GM04503 (cell line): ENCODE measurements around the gene FILIP1.

Source experiments
- DNase-seq: peaks from one replicate; pipeline ENCODE4 v3.0.0-alpha.2; 2012; ENCODE audit warnings: low read depth

The FILIP1 gene

GRCh38 chr6:75379536-75379935 lies 114.1 kb downstream of the FILIP1 start:
- DNase-seq = no peak

DNA sequence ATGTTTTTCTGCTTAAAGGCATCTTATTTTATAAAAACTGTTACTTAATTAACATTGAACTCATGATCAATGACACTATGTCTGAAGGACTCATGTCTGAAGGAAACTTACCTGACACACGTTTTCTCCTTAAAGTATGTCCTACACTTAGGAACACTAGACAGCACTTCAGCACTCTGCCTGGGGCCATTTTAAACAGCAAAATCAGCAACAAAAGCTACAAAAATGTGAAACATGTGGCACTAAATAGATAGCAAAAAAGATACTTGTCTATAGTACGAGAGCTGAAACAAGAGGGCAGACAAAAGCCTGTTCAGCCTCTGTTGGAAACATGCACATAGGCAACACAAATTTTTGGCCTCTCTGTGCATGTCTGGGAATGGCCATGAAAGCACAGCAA lies 115.5 kb downstream of the FILIP1 start:
- DNase-seq = no peak

DNA sequence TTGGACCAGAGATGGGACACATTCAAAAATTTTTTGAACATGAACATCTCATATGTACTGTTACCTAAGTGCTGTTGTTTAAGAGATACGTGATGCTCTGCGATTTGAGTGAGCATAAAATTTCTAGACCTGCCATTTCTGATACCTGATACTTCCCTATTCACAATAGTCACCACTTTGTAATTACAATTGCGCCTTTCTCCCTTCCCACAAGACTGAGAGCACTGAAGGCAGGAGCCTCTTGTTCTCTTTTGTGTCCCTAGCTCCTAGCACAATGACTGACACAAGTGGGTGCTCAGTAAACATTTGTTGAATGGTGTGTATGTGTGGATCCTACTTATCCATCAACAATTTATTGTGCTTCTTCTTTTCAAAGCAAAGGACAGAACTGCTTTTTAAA lies 116.2 kb downstream of the FILIP1 start:
- DNase-seq = no peak

DNA sequence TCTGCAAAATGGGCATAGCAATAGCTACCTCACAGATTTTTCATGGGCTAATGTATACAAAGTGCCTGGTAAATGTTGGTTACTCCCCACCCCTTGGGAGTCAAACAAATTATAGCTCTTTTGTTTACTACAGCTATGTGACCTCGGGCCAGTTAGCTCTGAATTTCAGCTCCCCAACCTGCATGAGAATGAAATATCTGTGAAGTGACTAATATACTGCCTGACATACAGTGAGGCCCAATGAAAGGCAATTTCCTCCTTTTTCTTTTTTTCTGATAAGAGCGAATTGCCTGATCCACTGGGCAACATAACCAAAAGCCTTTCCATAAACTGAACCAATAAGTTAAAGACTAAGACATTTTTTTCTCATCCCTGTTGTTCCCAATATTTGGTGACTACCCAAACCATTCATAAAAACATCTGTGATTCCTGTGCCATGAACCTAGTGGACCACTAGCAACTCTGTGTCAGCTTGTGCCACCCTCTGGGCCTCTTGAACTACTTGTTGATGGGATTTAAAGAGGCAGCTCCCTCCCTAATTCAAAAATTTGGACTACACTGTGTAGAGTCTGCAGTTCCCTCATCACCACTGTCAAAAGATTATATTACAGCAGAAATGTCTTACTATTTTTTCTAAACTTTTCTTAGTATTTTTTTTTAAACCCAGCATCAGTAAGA lies 117.1 kb downstream of the FILIP1 start:
- no peak for DNase-seq

DNA sequence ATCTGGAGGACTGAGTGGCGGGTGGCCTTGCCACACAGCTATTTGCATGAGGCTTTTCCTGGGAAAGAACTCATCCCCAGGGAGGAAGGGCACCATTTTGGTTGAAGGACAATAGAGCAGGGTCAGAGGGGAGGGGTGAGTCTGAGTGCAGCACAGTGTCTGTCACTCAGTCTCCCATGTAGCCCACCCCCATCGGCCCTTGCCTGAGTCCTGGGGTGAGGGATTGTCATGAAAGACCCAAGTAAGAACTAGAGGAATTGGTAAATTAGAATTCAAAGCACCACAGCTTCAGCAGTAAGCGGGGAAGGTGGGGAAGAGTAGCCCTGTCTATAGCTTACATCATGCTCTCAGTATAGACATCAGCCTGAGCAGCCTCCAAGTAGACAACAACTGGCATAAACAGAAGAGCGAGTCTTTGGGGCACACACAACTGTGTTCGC lies 118.6 kb downstream of the FILIP1 start:
- DNase-seq = no peak

DNA sequence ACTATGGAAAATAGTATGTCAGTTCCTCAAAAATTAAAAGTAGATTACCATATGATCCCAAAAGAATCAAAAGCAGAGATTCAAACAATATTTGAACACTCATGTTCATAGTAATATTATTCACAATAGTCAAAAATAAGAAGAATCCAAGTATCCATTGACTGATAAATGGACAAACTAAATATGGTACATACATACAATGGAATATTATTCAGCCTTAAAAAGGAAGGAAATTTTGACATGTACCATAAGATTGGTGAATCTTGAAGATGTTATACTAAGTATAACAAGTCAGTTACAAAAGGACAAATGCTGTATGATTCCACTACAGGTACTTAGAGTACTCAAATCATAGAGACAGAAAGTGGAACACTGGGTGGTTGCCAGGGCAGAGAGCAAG lies 120.7 kb downstream of the FILIP1 start:
- no peak for DNase-seq

- DNase-seq = no peak
Observed at GRCh38 chr6:75370011-75370410, 123.6 kb downstream of the FILIP1 start.

- no peak for DNase-seq
Observed at GRCh38 chr6:75368864-75369402, 124.7 kb downstream of the FILIP1 start.

GRCh38 chr6:75368151-75368779 lies 125.3 kb downstream of the FILIP1 start:
- no peak for DNase-seq

DNA sequence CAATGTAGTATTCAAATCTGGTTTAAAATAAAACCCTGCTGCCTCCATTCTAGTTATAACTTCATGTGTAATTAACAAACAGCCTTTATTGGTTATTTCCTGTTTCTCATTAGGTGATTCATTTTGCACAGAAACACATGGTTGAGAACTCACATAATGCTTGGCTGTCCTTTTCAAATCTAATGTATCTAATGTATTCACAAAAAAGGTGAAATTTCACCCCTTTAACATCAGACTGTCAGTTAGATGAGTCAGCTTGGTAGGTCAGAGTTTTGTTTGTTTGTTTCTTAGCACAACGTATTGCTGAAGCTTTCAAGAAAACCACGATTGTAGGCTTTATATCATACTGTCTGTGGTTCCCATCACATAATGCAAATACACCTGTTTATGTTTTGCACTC lies 130.3 kb downstream of the FILIP1 start:
- DNase-seq = no peak

- no peak for DNase-seq
Observed at GRCh38 chr6:75353644-75354043, 140.0 kb downstream of the FILIP1 start.

DNA sequence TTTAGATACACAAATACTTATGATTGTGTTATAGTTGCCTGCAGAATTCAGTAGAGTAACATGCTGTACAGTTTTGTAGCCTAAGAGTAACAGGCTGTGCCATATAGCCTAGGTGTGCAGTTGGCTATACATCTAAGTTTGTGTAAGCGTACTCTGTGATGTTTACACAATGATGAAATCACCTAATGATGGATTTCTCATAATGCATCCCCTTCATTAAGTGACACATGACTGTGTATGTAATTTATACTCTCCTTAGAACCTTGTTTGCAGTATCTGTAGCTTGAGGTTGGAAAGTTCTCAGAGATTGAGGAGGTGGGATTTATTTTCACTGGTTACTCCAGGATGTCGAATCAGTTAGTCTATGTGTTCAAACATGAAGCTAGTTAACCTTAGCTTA lies 142.0 kb downstream of the FILIP1 start:
- no peak for DNase-seq

DNA sequence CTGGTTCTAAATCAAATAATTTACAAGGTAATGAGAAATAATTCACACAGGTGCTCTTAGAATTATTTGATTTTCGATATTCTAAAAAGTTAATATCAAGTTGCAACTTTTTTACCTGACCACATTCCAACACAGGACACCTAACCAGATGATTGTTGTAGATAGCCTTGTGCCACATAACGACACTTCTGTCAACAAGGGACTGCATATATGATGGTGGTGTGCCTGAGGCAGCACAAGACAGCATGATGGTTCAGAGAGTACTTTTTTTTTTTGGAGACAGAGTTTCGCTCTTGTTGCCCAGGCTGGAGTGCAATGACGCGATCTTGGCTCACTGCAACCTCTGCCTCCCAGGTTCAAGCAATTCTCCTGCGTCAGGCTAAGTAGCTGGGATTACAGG lies 142.8 kb downstream of the FILIP1 start:
- no peak for DNase-seq

- DNase-seq = no peak
Observed at GRCh38 chr6:75350156-75350555, 143.4 kb downstream of the FILIP1 start.

DNA sequence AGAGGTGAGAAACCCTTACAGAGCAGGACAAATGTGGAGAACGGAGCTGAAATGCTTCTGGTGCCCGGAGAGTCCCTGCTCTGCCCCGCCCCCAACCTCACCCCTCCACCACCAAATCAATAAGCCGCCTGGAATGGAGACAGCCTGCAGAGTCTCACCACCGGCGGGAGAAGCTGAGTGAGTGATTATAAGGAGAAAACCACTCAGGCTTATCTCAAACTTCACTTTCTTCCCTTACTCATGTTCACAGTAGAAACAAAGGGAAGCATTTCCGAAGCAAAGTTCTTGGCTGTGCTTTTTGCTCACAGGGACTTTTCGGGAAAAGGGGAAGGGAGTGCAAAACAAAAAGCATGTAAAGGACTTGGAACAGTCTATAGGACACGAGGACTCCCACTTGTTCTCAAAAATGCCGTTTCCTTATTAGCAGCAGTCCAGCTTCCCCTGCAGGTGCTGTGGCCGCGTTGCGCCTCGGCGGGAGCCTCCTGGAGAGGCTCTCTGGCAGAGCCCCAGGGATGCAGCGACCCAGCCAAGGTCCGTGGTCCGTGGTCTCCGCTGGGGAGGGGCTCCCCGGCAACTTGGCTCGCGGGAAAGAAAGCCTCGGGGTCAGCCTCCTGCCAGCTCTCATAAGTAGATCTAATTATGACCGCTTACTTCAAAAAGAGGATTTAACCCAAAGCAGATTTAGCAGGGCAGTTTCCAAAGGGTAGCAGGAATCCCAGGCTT lies 144.2 kb downstream of the FILIP1 start:
- no peak for DNase-seq

- no peak for DNase-seq
Observed at GRCh38 chr6:75348882-75349261, 144.7 kb downstream of the FILIP1 start.

DNA sequence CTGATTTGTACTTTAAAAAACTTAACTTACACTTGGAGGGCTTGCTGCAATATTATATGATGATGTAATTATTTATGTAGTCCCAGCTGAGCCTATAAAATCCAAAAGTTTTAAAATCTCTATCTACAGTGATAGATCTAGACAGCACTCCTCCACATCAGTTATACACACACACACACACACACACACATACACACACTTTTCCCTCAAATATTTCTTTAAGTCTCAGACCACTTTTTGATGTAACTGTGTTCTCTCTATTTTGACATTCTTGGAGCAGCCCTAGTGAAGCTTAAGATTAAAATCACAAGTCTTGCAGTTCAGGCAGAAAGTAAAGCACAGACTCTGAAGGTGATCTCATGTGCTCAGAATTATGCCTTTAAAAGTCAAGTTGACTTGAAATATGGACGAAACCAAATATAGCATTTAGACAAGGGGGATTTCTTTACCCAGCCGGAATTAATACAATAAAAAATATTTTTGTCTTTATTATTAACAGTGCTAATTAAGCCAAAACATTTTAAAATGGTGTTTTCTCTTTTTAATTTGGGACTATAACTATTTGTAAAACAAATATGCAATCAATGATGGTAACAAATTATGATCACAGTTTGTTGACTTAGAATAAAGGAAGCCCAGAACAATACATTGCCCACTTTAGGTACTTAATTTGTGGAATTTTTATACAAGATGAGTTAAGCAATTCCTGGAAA lies 145.5 kb downstream of the FILIP1 start:
- no peak for DNase-seq

GRCh38 chr6:75345413-75345812 lies 148.2 kb downstream of the FILIP1 start:
- DNase-seq = no peak

DNA sequence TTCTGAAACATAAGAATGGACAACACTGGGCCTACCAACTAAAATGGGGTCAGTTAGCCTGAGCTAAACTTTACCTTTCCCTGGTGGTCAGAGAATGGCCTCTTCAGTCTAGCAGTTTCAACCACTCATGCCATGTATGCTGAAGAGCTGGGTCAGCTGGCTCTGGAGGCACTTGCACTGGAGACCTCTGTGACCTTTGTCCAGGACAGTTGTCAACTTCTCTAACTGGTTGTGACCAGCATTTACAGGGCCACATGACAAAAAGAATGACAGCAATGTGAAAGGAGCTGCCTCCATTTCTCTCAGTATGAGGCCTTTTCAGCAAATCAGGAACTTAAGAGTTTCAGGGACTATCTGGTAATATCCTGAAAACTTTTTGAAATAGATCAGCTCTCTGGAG lies 149.1 kb downstream of the FILIP1 start:
- DNase-seq = no peak

DNA sequence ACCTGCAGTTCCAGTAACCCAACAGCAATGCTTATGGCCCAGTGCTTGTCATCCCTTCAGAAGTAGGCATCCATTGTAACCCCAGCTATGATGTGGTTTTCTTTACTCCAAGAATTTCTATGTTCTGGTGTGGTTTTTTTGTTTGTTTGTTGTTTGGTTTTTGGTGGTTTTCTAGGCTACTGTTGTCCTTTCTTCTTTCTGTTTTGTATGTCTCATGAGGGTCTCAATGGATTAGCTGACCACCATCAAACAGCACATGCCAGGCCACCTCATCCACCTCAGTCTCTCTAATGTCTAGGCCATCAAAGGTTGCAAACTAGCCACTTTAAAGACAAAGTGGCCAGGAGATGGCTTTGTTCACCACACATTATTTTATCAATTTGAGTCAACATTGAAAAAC lies 149.6 kb downstream of the FILIP1 start:
- DNase-seq = no peak

GRCh38 chr6:75337835-75338580 lies 155.6 kb downstream of the FILIP1 start:
- DNase-seq = no peak
